GM19467 (cell line): Measurements from ENCODE around the gene TRPM8.

Experiments used
- ATAC-seq: cut with Tn5 transposase; IDR thresholded peaks from one replicate; pipeline ENCODE4 v1.9.1; 2021; ENCODE audit warnings: mild to moderate bottlenecking, moderate library complexity; ENCODE audit not compliant: unreplicated experiment

The TRPM8 gene

DNA sequence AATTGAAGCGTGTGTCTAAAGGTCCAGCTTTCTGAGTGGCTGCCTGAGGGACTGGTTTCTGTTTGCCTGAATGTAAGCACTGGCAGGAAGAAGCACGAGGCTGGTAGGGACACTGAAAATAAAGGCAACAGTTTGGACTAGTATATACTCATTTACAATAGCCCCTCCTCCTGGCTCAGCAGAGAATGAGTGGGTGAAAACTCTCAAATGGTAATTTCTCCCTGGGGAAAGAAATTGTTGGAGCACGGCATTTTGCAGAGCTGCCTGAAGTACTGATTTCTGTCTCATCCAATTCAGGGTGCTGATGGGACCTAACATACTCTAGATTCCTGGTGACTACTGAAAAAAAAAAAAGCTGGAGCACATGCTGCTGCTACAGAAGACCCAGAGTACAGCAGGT lies 116.0 kb downstream of the TRPM8 start:
- no peak for ATAC-seq

DNA sequence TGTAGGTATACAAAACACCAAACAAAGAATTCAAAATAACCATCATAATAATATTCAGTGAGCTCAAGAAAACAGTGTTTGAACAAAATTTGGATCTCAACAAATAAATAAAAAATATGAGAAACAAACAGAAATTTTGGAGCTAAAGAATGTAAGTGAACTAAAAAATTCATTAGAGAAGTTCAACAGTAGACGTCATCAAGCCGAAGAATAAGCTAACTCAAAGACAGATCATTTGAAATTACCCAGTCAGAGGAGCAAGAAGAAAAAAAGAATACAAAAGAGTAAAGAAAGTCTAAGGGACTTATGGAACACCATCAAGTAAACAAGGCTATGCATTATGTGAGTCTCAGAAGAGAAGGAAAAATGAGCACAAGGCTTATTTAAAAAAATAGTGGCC lies 116.7 kb downstream of the TRPM8 start:
- no peak for ATAC-seq

DNA sequence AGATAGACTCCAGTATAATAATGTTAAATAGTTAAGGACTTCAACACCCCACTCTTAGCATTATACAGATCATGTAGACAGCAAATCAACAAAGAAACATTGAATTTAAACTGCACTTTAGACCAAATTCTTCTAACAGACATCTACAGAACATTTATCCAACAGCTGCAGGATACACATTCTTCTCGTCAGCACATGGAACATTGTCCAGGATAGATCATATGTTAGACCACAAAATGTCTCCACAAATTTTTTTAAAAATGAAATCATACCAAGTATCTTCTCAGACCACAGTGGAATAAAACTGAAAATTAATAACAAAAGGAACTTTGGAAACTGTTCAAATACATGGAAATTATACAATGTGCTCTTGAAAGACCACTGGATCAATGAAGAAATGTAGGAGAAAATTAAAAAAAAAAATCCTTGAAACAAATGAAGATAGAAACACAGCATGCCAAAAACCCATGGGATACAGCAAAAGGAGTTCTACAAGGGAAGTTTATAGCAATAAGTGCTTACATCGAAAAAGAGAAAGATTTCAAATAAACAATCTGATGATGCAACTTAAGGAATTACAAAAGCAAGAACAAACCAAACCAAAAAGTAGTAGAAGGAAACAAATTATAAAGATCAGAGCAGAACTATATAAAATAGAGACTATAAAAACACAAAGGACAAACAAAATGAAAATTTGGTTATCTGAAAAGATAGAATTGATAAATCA lies 121.1 kb downstream of the TRPM8 start:
- ATAC-seq: no peak

- no peak for ATAC-seq
Measured at GRCh38 chr2:234044157-234044556, 127.0 kb downstream of the TRPM8 start.

DNA sequence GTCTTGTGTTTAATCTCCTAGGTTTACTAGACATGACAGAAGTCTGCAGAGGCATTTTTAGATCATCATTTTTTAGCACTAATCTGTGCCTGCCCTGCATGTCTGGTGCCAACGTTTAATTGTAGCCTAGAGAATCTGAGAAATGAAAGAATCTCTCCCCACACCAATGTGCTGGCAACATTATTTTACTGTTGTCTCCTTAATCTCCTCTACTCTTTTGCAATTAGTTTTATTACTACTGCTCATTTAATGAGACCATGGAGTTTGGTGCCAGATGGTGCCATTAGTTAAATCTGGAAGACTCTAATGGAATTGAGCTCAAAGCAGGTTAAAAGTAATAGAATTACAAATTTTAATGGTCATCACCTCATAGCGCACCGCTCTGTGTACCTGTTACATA lies 129.3 kb downstream of the TRPM8 start:
- no peak for ATAC-seq

DNA sequence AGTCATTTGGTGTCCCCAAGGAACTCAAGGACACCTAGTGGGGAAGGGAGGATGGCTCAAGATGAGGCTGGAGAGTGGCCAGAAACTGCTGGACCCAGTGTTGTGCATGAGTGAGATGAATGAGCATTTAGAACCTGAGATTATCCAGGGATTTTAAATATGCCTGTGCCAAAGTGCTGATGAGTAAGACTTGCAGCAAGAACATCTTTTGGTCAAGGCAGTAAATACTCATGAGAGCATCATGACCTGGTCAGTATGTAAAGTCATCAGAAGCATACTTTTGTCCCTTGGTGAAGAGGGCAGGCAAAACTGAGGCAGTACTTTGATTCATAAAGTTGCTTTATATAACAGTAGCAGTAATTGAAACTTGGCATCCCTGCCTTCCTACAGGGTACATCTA lies 130.2 kb downstream of the TRPM8 start:
- ATAC-seq: no peak

DNA sequence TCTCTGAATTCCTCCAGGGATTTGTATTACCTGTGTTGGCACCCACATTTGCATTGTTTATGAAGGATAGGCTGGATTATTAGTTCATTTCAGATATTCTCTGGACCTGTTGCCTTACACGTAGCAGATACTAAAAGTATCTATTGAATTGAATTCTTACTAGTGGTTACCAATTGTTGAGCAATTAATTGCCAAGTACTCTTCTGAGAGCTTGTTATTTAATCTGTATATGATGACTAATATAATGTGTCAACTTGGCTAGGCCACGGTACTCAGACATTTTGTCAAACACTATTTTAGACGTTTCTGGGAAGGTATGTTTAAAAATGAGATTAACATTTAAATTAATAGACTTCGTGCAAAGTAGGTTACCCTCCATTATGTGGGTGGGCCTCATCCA lies 130.9 kb downstream of the TRPM8 start:
- ATAC-seq: no peak

DNA sequence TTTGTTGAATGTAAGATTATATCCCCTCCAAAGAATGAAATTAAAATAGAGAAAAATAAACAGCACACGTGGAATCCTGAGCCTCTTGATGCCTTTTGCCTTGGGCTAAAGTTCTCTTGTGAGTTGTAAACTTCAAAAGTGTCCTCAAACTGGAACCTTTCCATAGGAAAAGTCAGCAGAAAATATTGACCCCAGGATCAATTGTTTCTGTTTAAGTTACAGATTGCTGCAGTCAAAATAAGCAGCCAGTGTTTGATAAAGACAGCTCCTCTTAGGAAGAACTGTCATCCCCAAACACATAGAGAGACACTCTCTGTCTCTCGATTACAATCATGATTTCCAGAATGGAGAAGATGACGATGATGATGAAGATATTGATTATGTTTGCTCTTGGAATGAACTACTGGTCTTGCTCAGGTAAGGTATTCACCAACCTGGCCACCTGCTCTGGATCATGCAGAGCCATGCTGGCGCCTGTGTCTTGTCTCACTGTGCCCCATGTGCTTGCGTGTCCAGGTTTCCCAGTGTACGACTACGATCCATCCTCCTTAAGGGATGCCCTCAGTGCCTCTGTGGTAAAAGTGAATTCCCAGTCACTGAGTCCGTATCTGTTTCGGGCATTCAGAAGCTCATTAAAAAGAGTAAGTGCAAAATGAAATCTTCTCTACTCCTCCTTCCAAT lies 133.4 kb downstream of the TRPM8 start, which contains the start of gene SPP2:
Gene SPP2 (plus strand): TSS at position 248 of the 681 bp plus-strand sequence. CDS start 85 bp downstream, at position 333.
- ATAC-seq: no peak

GRCh38 chr2:234051374-234052070 lies 134.3 kb downstream of the TRPM8 start:
- no peak for ATAC-seq

- no peak for ATAC-seq
Measured at GRCh38 chr2:234058881-234059280, 141.7 kb downstream of the TRPM8 start.

DNA sequence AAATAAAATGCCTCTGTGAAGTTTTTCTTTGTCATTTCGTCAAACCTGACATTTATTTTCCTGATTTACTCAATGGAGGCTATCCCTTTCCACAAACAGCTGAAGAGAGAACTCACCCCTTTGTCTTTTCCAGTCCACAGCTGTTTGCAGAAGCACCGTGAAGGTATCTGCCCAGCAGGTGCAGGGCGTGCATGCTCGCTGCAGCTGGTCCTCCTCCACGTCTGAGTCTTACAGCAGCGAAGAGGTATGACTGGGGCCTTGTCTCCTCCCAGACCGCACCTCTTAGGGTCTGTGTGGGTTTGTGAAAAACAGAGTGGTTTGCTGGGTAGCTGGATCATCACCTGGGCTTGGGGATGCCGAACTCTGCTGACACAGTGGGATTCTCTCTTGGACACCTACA lies 143.1 kb downstream of the TRPM8 start:
- ATAC-seq: no peak

GRCh38 chr2:234061624-234062257 lies 144.6 kb downstream of the TRPM8 start:
- ATAC-seq: no peak

DNA sequence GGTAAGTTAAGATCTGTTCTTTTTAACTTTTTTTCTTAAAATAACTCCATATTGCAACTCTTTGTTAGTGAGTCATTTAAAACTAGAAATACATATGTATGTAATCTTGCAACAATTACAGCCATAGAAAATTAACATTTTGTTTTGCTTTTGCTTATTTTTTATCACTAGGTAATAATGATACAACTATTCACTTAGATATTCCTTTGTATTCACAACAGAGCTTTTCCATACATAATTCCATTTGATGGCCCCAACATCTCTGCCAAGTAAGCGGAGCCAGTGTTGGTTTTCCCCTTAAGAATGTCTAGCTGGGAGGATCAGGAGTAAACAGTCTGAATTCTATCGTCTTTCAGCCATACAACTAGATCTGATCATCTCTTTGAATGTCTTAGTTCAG lies 149.4 kb downstream of the TRPM8 start:
- no peak for ATAC-seq
